NCI-H748 (cell line): Measurements from ENCODE around the gene ARMC3.
"Not testable (repeated sequence)": the region's sequence is repeated elsewhere in the genome, so short reads cannot be mapped to it uniquely, and the experiment has no call there.

ENCODE experiments used
- DNase-seq: peaks from one replicate; lab custom pipeline; 2025; ENCODE audit not compliant: unreplicated experiment; lab: John Stamatoyannopoulos, UW

ARMC3 gene

GRCh38 chr10:22925088-22925487 is 2.8 kb upstream of the ARMC3 start:
- DNase-seq = no peak

GRCh38 chr10:22927166-22927565 is 687 bp upstream of the ARMC3 start:
- DNase-seq = no peak

- DNase-seq = not testable (repeated sequence)
Observed at GRCh38 chr10:22929053-22929452, 1.2 kb downstream of the ARMC3 start.

- no peak for DNase-seq
Observed at GRCh38 chr10:22931948-22932347, 4.1 kb downstream of the ARMC3 start.

GRCh38 chr10:22932626-22933370 is 4.9 kb downstream of the ARMC3 start:
- no peak for DNase-seq

- no peak for DNase-seq
Observed at GRCh38 chr10:22934726-22935125, 6.9 kb downstream of the ARMC3 start.

- no peak for DNase-seq
Observed at GRCh38 chr10:22942437-22942836, 14.6 kb downstream of the ARMC3 start.

GRCh38 chr10:22945934-22946673 is 18.3 kb downstream of the ARMC3 start:
- DNase-seq = no peak

GRCh38 chr10:22954970-22955369 is 27.1 kb downstream of the ARMC3 start:
- DNase-seq = no peak

- DNase-seq = no peak
Observed at GRCh38 chr10:22958338-22958737, 30.5 kb downstream of the ARMC3 start.

GRCh38 chr10:22959292-22959691 is 31.4 kb downstream of the ARMC3 start:
- peak; percentile 43 for DNase-seq

- no peak for DNase-seq
Observed at GRCh38 chr10:22959950-22960349, 32.1 kb downstream of the ARMC3 start.

- DNase-seq = no peak
Observed at GRCh38 chr10:22962817-22963216, 35.0 kb downstream of the ARMC3 start.

GRCh38 chr10:22969704-22970103 is 41.9 kb downstream of the ARMC3 start:
- DNase-seq = no peak

- DNase-seq = no peak
Observed at GRCh38 chr10:22976534-22976933, 48.7 kb downstream of the ARMC3 start.

GRCh38 chr10:22977751-22978150 is 49.9 kb downstream of the ARMC3 start:
- no peak for DNase-seq

GRCh38 chr10:22978287-22978686 is 50.4 kb downstream of the ARMC3 start:
- DNase-seq = peak; percentile 81

GRCh38 chr10:22978918-22979317 is 51.1 kb downstream of the ARMC3 start:
- DNase-seq = peak; percentile 88

- no peak for DNase-seq
Observed at GRCh38 chr10:22980822-22981221, 53.0 kb downstream of the ARMC3 start.

GRCh38 chr10:22984066-22984465 is 56.2 kb downstream of the ARMC3 start:
- peak; percentile 28 for DNase-seq

GRCh38 chr10:22986771-22987542 is 59.1 kb downstream of the ARMC3 start:
- DNase-seq = peak; percentile 55
